OCI-LY3 (cell line): ENCODE results near the gene PLXNB1.

Experiments
- H2AFZ ChIP-seq: fragments of 200-600, 300-600 bp; shearing (Covaris generic); 2 replicates; pipeline ENCODE4 v1.6.0; 2014; ENCODE audit warnings: antibody characterized with exemption, low read depth, low read length
- H3K27ac ChIP-seq: fragments of 200-600, 300-600 bp; sonication (generic); 2 replicates; pipeline ENCODE4 v1.5.1; 2014; ENCODE audit warnings: mild to moderate bottlenecking, low read length, moderate library complexity, mixed read lengths
- H3K27me3 ChIP-seq: fragments of 200-600, 300-600 bp; sonication (generic); 2 replicates; pipeline ENCODE4 v1.6.1; 2014; ENCODE audit warnings: low read depth, low read length, mixed read lengths
- H3K36me3 ChIP-seq: fragments of 200-600, 300-600 bp; sonication (generic); replicated peaks from 2 replicates; pipeline ENCODE3; 2014; ENCODE audit warnings: low read depth, low read length, mixed read lengths
- H3K4me1 ChIP-seq: fragments of 300-600, 200-600 bp; sonication (generic); 2 replicates; pipeline ENCODE4 v1.6.1; 2014; ENCODE audit warnings: low read length, mixed read lengths
- H3K4me2 ChIP-seq: fragments of 200-600, 300-600 bp; sonication (generic); 2 replicates; pipeline ENCODE4 v1.6.1; 2014; ENCODE audit warnings: low read length, mixed read lengths
- H3K4me3 ChIP-seq: fragments of 300-600, 200-600 bp; sonication (generic); 2 replicates; pipeline ENCODE4 v1.5.1; 2014; ENCODE audit warnings: antibody characterized with exemption, mild to moderate bottlenecking, low read length, moderate library complexity
- H3K79me2 ChIP-seq: fragments of 300-600, 200-600 bp; shearing (Covaris generic); 2 replicates; pipeline ENCODE4 v1.6.1; 2014; ENCODE audit warnings: mild to moderate bottlenecking, low read length, mixed read lengths
- H3K9ac ChIP-seq: fragments of 300-600, 200-600 bp; shearing (Covaris generic); 2 replicates; pipeline ENCODE4 v1.6.0; 2014; ENCODE audit warnings: mild to moderate bottlenecking, low read length, moderate library complexity
- H3K9me3 ChIP-seq: fragments of 200-600, 300-600 bp; shearing (Covaris generic); 2 replicates; pipeline ENCODE4 v1.6.1; 2014; ENCODE audit warnings: low read length, mixed read lengths; ENCODE audit not compliant: insufficient read depth
- H4K20me1 ChIP-seq: fragments of 200-600, 300-600 bp; sonication (generic); 2 replicates; pipeline ENCODE4 v1.6.1; 2016; ENCODE audit warnings: low read length, mixed read lengths; ENCODE audit not compliant: insufficient read depth
- EZH2phosphoT487 ChIP-seq: fragments of 200-600 bp; shearing (Covaris generic); IDR thresholded peaks from 2 replicates; pipeline ENCODE4 v1.6.1; 2018; ENCODE audit warnings: antibody characterized with exemption, mixed run types, low read depth
- TF ChIP-seq, protein P1 (sequence below): fragments of 200-600, 300-600 bp; sonication (generic); IDR thresholded peaks from 2 replicates; pipeline ENCODE4 v1.5.1; 2014; ENCODE audit warnings: antibody characterized with exemption, low read length, low read depth

The PLXNB1 gene

GRCh38 chr3:48446043-48446424 lies 16.1 kb upstream of the PLXNB1 start:
- Histone ChIP-seq H3K4me3 (peak overlapping the region; percentile 89), H3K27ac (no peak overlapping the region), H3K36me3 (peaks cover 22% of the 10 kb centered on the region), H2AFZ (peak overlapping the region; percentile 81), H3K79me2 (peaks cover 56% of the 10 kb centered on the region), H3K27me3 (no peaks in the 10 kb centered on the region), H4K20me1 (peaks cover 4% of the 10 kb centered on the region; the same call in 1 of the 2 replicates), H3K4me1 (peaks cover 24% of the 10 kb centered on the region), H3K9ac (peak overlapping the region; percentile 76), H3K9me3 (no peaks in the 10 kb centered on the region), H3K4me2 (peak overlapping the region; percentile 79)
- TF ChIP-seq EZH2phosphoT487: no peak
- TF ChIP-seq, protein P1, sequence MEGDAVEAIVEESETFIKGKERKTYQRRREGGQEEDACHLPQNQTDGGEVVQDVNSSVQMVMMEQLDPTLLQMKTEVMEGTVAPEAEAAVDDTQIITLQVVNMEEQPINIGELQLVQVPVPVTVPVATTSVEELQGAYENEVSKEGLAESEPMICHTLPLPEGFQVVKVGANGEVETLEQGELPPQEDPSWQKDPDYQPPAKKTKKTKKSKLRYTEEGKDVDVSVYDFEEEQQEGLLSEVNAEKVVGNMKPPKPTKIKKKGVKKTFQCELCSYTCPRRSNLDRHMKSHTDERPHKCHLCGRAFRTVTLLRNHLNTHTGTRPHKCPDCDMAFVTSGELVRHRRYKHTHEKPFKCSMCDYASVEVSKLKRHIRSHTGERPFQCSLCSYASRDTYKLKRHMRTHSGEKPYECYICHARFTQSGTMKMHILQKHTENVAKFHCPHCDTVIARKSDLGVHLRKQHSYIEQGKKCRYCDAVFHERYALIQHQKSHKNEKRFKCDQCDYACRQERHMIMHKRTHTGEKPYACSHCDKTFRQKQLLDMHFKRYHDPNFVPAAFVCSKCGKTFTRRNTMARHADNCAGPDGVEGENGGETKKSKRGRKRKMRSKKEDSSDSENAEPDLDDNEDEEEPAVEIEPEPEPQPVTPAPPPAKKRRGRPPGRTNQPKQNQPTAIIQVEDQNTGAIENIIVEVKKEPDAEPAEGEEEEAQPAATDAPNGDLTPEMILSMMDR: no peak

GRCh38 chr3:48445277-48445882 lies 15.5 kb upstream of the PLXNB1 start:
- Histone ChIP-seq H3K79me2 (peaks cover 63% of the 10 kb centered on the region), H3K9me3 (no peaks in the 10 kb centered on the region), H2AFZ (no peak overlapping the region), H3K4me2 (peak overlapping the region; percentile 79), H3K4me1 (peaks cover 24% of the 10 kb centered on the region), H4K20me1 (peaks cover 4% of the 10 kb centered on the region; the same call in 1 of the 2 replicates), H3K27ac (no peak overlapping the region), H3K9ac (no peak overlapping the region), H3K27me3 (no peaks in the 10 kb centered on the region), H3K4me3 (peak overlapping the region; percentile 89), H3K36me3 (peaks cover 22% of the 10 kb centered on the region)
- TF ChIP-seq EZH2phosphoT487: no peak
- TF ChIP-seq, protein P1: no peak

GRCh38 chr3:48441940-48442339 lies 12.1 kb upstream of the PLXNB1 start:
- Histone ChIP-seq H3K4me1 (peaks cover 34% of the 10 kb centered on the region), H3K9ac (no peak overlapping the region; the same call in 1 of the 2 replicates), H3K27me3 (no peaks in the 10 kb centered on the region), H2AFZ (no peak overlapping the region), H4K20me1 (peaks cover 4% of the 10 kb centered on the region; the same call in 1 of the 2 replicates), H3K79me2 (peaks cover 65% of the 10 kb centered on the region), H3K27ac (no peak overlapping the region), H3K36me3 (peaks cover 17% of the 10 kb centered on the region), H3K4me3 (peak overlapping the region; percentile 91), H3K9me3 (no peaks in the 10 kb centered on the region), H3K4me2 (peak overlapping the region; percentile 70)
- TF ChIP-seq, protein P1: no peak
- TF ChIP-seq EZH2phosphoT487: no peak

DNA sequence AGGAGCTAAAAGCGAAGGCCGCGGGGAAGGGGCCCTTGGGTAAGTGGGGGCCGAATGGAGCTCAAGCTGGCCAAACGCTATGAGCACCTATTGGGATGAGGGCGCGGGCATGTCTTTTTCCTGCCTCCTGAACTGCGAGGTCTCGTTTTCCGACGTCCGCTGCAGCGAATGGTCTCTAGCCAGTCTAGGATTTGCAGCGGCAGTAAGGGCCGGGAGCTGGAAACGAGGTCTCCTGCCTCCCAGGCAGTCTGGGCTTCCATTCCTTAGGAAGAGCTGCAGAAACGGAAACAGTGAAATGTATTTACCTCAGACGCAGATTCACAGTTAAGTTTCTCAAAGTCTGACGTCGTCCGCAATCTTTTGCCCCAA lies 10.7 kb upstream of the PLXNB1 start:
- H3K79me2 ChIP-seq: peaks cover 53% of the 10 kb centered on the region
- TF ChIP-seq, protein P1: no peak
- no peak for TF ChIP-seq EZH2phosphoT487
- peaks cover 33% of the 10 kb centered on the region for H3K4me1 ChIP-seq

More for the DNA sequence above, 10.7 kb upstream of the PLXNB1 start:
- peaks cover 17% of the 10 kb centered on the region for H3K36me3 ChIP-seq
- peak overlapping the region; percentile 70 for H3K4me2 ChIP-seq
- peak overlapping the region; percentile 91 for H3K4me3 ChIP-seq
- H3K9ac ChIP-seq: peak overlapping the region; percentile 91
- peak overlapping the region; percentile 61 for H3K27ac ChIP-seq
- H3K9me3 ChIP-seq: no peaks in the 10 kb centered on the region
- peaks cover 4% of the 10 kb centered on the region; the same call in 1 of the 2 replicates for H4K20me1 ChIP-seq
- H3K27me3 ChIP-seq: no peaks in the 10 kb centered on the region
- H2AFZ ChIP-seq: no peak overlapping the region
